HG03457 (cell line): ENCODE measurements around the gene IMPA2.
"Not testable (repeated sequence)": the region's sequence is repeated elsewhere in the genome, so short reads cannot be mapped to it uniquely, and the experiment has no call there.

Experiments
- ATAC-seq: cut with Tn5 transposase; IDR thresholded peaks from one replicate; pipeline ENCODE4 v1.9.1; 2021; ENCODE audit warnings: moderate number of reproducible peaks; ENCODE audit not compliant: unreplicated experiment

Gene IMPA2

DNA sequence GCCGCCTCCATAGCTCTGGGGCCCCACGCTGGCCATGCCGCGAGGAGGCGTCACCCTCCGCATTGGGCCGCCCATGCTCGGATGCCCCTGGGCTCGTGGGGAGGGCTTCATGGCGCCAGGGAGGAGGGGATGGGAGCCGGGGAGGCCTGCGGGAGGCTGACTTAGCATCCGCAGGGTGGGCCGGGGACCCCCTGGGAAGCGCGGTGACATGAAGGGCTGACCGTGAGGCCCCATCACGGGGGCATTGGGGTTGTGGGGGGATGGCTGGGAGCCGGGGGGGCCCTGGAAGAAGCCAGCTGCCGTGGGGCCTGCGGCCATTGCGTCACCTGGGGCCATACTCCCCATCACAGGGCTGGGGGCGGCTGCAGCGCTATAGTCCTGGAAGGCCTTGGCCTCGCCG lies 86.4 kb downstream of the IMPA2 start:
- ATAC-seq = no peak

DNA sequence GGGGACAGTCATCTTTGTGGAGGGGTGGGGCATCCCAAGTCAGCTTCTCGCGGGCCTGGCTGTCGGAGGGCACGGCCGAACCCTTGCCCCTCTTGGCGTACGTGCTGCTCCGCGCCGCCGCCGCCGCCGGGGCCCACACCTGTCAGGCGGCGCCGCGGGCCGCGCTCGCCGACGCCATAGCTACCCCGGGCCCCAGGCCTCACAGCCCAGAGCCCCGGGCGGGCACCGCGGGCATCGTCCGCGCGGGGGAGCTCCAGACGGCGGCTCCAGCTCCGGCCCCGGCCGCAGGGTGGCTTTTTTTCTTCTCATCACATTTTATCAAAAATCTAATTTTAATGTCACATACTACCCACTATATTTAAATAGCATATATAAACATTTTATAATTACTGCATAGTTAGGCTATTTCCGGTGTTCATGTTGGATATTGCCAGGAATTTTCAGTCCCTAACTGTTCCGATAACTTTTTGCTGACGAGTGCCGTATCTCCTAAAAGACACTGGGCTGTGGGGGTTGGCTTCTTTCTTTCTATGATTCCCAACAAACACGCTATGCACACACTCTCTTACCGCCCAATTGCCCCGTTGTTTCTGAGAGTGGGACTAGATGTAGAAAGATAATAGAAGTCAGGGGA lies 87.1 kb downstream of the IMPA2 start:
- ATAC-seq = not testable (repeated sequence)

DNA sequence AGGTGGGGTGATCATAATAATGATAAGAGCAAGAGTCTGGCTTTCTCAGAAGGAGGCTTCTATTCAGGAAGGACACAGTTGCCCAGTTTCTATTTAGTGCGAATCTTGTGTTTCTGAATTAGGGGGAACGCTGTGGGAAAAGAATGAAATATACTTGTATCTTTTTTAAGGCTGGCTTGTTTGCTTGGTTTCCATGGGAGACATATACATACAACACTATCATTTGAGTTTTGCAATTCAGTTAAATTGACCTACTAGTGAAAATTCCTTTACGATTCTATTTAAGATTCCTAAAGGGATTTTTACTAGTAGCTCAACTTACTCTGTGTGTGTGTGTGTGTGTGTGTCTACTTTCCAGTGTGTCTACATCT lies 87.6 kb downstream of the IMPA2 start:
- ATAC-seq = no peak

DNA sequence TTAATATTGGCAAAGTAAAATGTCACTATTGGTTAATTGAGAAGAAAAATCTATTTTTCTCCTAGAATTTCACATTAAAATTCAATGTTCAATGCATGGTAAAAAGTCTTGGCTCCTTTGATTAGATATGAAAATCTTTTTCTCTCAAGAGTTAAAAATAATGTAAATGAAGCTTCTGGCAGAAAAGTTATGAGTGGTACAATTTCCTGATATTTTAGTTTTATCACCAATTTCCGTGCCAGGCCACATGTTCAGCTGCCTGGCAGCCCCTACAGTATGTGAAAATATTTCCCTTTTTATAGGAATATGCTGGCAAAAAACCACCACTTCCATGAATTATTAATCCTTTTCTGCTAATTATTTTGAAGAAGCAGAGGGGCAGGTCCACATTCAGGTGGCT lies 89.8 kb downstream of the IMPA2 start:
- ATAC-seq = not testable (repeated sequence)

DNA sequence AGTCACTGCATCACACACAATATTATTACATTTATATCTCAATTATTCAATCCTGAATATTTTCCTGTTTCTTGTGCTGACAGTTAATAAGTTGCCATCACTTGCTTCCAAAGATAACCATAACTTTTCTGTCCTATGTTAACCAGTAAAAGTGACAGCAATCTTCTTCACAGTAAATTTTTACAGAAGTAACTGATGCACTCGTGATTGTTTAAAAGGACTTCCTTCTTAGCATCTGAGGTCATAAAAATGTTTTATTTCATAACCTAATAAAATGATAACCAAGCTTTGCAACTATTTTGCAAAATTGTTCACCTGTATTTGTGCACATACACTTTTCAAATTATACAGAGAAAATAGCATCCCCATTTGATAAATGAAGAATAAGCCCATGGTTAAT lies 91.7 kb downstream of the IMPA2 start:
- ATAC-seq = no peak

DNA sequence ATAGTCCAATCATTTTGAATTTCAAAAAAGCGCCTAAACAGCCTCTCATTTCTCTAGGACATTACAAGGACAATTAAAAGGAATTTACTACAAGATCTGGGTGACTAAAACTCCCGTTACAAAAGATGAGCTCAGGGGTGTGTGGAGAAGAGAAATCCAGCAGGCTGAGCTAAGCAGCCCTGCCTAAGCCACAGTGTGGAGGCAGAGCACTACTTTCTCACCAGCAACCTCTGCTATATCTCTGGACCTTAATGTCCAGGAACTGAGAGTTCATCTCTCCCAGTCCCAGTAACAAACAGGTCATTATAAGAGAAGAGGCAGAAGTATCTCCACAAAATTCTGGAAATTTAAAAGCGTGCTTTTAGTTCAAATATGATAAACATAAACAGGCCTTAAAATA lies 93.4 kb downstream of the IMPA2 start:
- no peak for ATAC-seq

DNA sequence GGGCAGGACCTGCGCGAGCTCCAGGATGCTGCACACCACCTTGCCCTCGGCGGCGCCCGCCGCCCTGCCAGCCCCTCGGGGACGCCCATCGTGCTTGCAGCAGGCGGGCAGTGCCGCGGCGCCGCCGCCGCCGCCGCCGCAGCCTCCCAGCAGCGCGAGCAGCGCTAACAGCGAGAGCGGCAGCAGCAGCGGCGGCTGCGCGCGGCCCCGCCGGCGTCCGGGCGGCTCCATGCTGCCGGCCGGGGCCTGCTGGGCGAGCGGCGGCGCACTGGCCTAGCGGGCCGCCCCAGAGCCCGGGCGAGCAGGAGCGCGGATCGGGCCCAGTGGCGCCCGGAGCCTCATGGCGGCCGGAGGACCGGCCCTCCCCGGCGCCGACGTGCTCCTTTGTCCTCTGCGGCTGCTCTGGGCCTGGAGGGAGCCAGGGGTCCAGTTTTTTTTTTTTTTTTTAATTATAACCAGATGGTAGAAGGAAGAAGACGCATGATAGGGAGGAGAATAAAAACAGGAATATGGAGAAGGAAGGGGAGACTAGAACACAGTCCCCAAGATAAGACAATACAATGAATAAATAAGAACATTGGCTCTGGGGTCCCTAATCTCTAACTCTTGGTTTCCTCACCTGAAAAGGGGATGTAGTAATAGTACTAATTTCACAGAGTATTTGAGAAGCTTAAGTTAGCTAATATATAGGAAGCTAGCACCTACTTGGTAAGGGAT lies 95.3 kb downstream of the IMPA2 start:
- no peak for ATAC-seq

DNA sequence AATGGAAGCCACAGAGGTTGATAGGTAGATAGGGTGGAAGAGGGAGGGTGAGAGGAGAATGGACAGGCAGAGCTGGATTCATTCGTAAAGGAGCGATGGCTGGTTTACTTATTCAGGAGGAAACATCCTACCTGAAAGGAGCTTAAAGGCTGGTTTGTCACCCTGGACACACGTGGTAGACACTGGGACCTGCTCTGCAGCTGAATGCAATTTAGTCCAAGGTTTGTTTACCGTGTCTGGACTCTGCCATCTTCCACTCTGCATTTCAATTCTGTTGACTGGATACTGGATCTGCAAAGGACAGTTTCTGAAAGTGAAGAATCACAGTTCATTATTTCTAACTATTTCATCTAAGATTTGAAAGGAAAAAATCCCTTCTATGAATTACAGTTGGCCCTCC lies 96.7 kb downstream of the IMPA2 start:
- not testable (repeated sequence) for ATAC-seq

DNA sequence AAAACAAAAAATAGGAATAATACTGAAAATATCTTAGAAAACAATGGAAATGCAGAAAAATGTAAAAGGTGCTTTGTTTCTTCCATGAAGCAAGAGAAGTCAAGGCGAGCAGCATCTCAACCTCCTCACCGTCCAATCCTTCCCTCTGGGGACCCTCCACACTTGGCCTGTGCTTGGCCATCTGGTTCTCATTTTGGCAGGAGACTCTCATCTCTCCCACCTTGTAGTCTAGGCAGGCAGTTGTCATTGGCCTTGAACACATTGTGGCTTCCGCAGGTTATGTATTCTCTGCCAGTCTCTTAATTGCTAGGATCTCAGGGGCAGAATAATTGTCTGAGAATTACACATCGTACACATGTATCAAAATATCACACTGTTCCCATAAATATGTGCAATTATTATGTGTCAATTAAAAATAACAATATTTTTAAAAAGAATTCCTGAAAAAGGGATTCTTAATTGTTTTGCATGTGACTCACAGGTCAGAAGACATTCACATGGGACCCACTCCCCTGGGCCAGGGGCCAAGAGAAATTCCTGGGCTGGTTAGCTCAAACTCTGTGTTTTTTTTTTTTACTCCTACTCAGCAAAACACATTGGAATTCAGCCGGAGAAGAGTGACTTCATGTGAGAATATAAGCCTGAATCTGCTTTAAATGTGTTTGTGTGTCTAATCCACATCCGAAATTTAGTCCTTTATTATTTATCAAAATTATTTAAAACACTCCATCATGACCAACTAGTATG lies 98.4 kb downstream of the IMPA2 start:
- no peak for ATAC-seq
